SK-N-SH (cell line): ENCODE data around the gene CLDND1. TPM values are rescaled to one million over a fixed set of nuclear protein-coding genes. Genes with fewer than 3 reads are reported as not detected.
"Not testable (repeated sequence)": the region's sequence is repeated elsewhere in the genome, so short reads cannot be mapped to it uniquely, and the experiment has no call there.

Experiments
- CTCF ChIA-PET: fragments of 300-600, 350-600 bp; formaldehyde crosslinking; extraction: SDS; loops from one replicate; lab custom pipeline; 2021; lab: Yijun Ruan, JAX
- POLR2A ChIA-PET: fragments of 350-600 bp; sonication (Branson Sonifier 250); formaldehyde crosslinking; extraction: SDS; loops from one replicate; lab custom pipeline; 2020; ENCODE audit warnings: antibody characterized with exemption, inconsistent platforms; lab: Yijun Ruan, JAX
- DNase-seq: peaks from one replicate; pipeline ENCODE4 v3.0.0; 2012
- H2AFZ ChIP-seq: fragments of 200-600 bp; sonication (generic); 2 replicates; pipeline ENCODE4 v1.8.1; 2016; ENCODE audit warnings: antibody characterized with exemption, mild to moderate bottlenecking, low read depth
- H3F3A ChIP-seq: fragments of 200-600 bp; sonication (generic); replicated peaks from 2 replicates; pipeline ENCODE3; 2016; ENCODE audit warnings: antibody characterized with exemption, mild to moderate bottlenecking; ENCODE audit not compliant: insufficient read depth
- H3K27ac ChIP-seq, 2 experiments: fragments of 200-500 bp in 1 of 2; fragments of 200-600 bp in 1 of 2; sonication (Bioruptor generic) in 1 of 2; sonication (generic), shearing (Covaris generic) in 1 of 2; 2 replicates each; pipeline versions ENCODE4 v1.5.1 to v1.6.1; 2014 to 2016; ENCODE audit warnings: low read depth in 2 of 2, inconsistent platforms in 1 of 2, low read length in 1 of 2, mild to moderate bottlenecking in 1 of 2, mixed read lengths in 1 of 2
- H3K27me3 ChIP-seq: fragments of 200-600 bp; sonication (generic), shearing (Covaris generic); 2 replicates; pipeline ENCODE4 v1.6.1; 2016; ENCODE audit warnings: mixed run types; ENCODE audit not compliant: insufficient read depth
- H3K36me3 ChIP-seq, 2 experiments: fragments of 200-500 bp in 1 of 2; fragments of 200-600 bp in 1 of 2; sonication (Bioruptor generic) in 1 of 2; sonication (generic) in 1 of 2; replicated peaks in 1 of 2; 2 replicates each; pipeline versions ENCODE3 to v1.5.1; 2014 to 2016; ENCODE audit warnings: low read length in 1 of 2, mild to moderate bottlenecking in 1 of 2; ENCODE audit not compliant: insufficient read depth in 2 of 2, control insufficient read depth in 1 of 2
- H3K4me1 ChIP-seq, 2 experiments: fragments of 200-500 bp in 1 of 2; fragments of 200-600 bp in 1 of 2; sonication (Bioruptor generic) in 1 of 2; sonication (generic), shearing (Covaris generic) in 1 of 2; 2 replicates each; pipeline versions ENCODE4 v1.5.1 to v1.6.1; 2014 to 2016; ENCODE audit warnings: low read depth in 1 of 2, low read length in 1 of 2, mixed run types in 1 of 2; ENCODE audit not compliant: insufficient read depth in 2 of 2, control insufficient read depth in 1 of 2
- H3K4me2 ChIP-seq: fragments of 200-600 bp; sonication (generic), shearing (Covaris generic); 2 replicates; pipeline ENCODE4 v1.6.1; 2017; ENCODE audit warnings: mixed run types
- H3K4me3 ChIP-seq, 2 experiments: fragments of 200-500 bp in 1 of 2; fragments of 200-600 bp in 1 of 2; sonication (Bioruptor generic) in 1 of 2; sonication (generic), shearing (Covaris generic) in 1 of 2; 2 replicates each; pipeline versions ENCODE4 v1.5.1 to v1.8.1; 2014 to 2016; ENCODE audit warnings: low read depth in 2 of 2, inconsistent platforms in 1 of 2, low read length in 1 of 2, mild to moderate bottlenecking in 1 of 2, mixed read lengths in 1 of 2, moderate library complexity in 1 of 2
- H3K79me2 ChIP-seq: fragments of 200-600 bp; sonication (generic); 2 replicates; pipeline ENCODE4 v1.8.1; 2017; ENCODE audit warnings: mild to moderate bottlenecking; ENCODE audit not compliant: insufficient read depth
- H3K9ac ChIP-seq: fragments of 200-600 bp; sonication (generic); 2 replicates; pipeline ENCODE4 v1.6.1; 2017; ENCODE audit warnings: mixed run types
- H3K9me2 ChIP-seq: fragments of 200-600 bp; sonication (generic); 2 replicates; pipeline ENCODE4 v1.6.1; 2017; ENCODE audit warnings: mixed run types
- H3K9me3 ChIP-seq: fragments of 200-600 bp; sonication (generic); 2 replicates; pipeline ENCODE4 v1.6.1; 2017; ENCODE audit warnings: mixed run types, mild to moderate bottlenecking, moderate library complexity
- H4K20me1 ChIP-seq: fragments of 200-600 bp; sonication (generic); 2 replicates; pipeline ENCODE4 v1.6.1; 2017; ENCODE audit warnings: mild to moderate bottlenecking, mixed run types; ENCODE audit not compliant: insufficient read depth
- ELF1 ChIP-seq: IDR thresholded peaks from 2 replicates; pipeline ENCODE4 v1.4.0; 2012
- EP300 ChIP-seq, 2 experiments: IDR thresholded peaks; 2 replicates each; pipeline versions ENCODE4 v1.4.0 to v1.6.1; 2012; ENCODE audit warnings: borderline replicate concordance in 1 of 2, low read depth in 1 of 2, low read length in 1 of 2
- EZH2phosphoT487 ChIP-seq: fragments of 200-600 bp; sonication (generic); IDR thresholded peaks from 2 replicates; pipeline ENCODE4 v1.6.1; 2017; ENCODE audit warnings: low read depth, mixed run types, mild to moderate bottlenecking, antibody characterized with exemption, moderate library complexity, borderline replicate concordance
- GABPA ChIP-seq: IDR thresholded peaks from 2 replicates; pipeline ENCODE4 v1.4.0; 2012; ENCODE audit warnings: low read depth, mild to moderate bottlenecking
- IRF3 ChIP-seq: fragments of 150-350 bp; IDR thresholded peaks from 2 replicates; pipeline ENCODE4 v1.6.1; 2016; ENCODE audit warnings: mild to moderate bottlenecking, low read depth, low read length
- MEF2A ChIP-seq: IDR thresholded peaks from 2 replicates; pipeline ENCODE4 v1.4.0; 2012; ENCODE audit warnings: low read depth, borderline replicate concordance
- MXI1 ChIP-seq: IDR thresholded peaks from 2 replicates; pipeline ENCODE4 v1.6.1; 2012; ENCODE audit warnings: mild to moderate bottlenecking, low read depth, low read length, improper control_type of control experiment
- NFIC ChIP-seq: IDR thresholded peaks from 2 replicates; pipeline ENCODE4 v1.4.0; 2012; ENCODE audit warnings: borderline replicate concordance
- RFX5 ChIP-seq: IDR thresholded peaks from 2 replicates; pipeline ENCODE4 v1.6.1; 2012; ENCODE audit warnings: mild to moderate bottlenecking, improper control_type of control experiment, low read length
- SIN3A ChIP-seq: IDR thresholded peaks from 2 replicates; pipeline ENCODE4 v1.6.1; 2012; ENCODE audit warnings: low read depth, mild to moderate bottlenecking, low read length, moderate library complexity, borderline replicate concordance
- SMC3 ChIP-seq: IDR thresholded peaks from 2 replicates; pipeline ENCODE4 v1.6.1; 2012; ENCODE audit warnings: low read depth, low read length, improper control_type of control experiment
- TAF1 ChIP-seq: IDR thresholded peaks from 2 replicates; pipeline ENCODE4 v1.6.1; 2012; ENCODE audit warnings: low read depth, mild to moderate bottlenecking, low read length, moderate library complexity, borderline replicate concordance
- TEAD4 ChIP-seq: IDR thresholded peaks from 2 replicates; pipeline ENCODE4 v1.4.0; 2012; ENCODE audit warnings: mild to moderate bottlenecking, borderline replicate concordance; ENCODE audit not compliant: insufficient read depth
- YY1 ChIP-seq: IDR thresholded peaks from 2 replicates; pipeline ENCODE4 v1.4.0; 2012; ENCODE audit warnings: low read depth, mild to moderate bottlenecking
- WGBS: methylation state at CpG from one replicate; pipeline ENCODE4 v1.1.6; 2017; ENCODE audit warnings: low lambda C conversion rate; 5-methylcytosine and 5-hydroxymethylcytosine counted together
- polyA plus RNA-seq, 3 experiments: library from polyadenylated mRNA; depleted of rRNA; stranded (reverse); fragments of >200 nt; gene quantifications; 2 replicates each; pipeline ENCODE4 v1.2.3, GENCODE V29; 2012
- TF ChIP-seq, protein P1 (sequence below): IDR thresholded peaks from 2 replicates; pipeline ENCODE4 v1.4.0; 2012; ENCODE audit warnings: low read depth, borderline replicate concordance

Gene CLDND1
- polyA plus RNA-seq, 1 of the 3 experiments (the other 2 are of a cell fraction) = 110 TPM

DNA sequence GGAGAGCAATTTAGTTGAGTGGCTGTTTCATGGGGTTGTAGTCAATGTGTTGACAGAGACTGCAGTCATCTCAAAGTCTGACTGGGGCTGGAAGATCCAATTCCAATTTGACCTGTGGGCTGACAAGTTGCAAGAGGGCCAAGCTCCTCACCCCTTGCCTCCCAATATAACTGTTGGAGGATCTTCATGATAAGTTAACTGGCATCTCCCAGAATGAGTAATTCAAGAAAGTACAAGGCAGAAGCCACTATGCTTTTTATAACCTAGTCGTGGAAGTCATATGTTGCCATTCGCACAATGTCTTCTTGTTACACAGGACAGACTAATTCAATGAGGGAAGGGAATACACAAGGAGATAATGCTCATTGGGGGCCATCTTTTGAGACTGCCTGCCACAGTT is 38.2 kb upstream of the CLDND1 start:
- no peak for DNase-seq
- H2AFZ ChIP-seq = no peak overlapping the region
- no peaks in the 10 kb centered on the region for H3K9me2 ChIP-seq
- no peaks in the 10 kb centered on the region for H3K79me2 ChIP-seq
- WGBS = 86% methylated on average over 2 of the region's 2 CpGs
- H3K27me3 ChIP-seq = peaks cover 5% of the 10 kb centered on the region; the same call in 1 of the 2 replicates
- H3K4me1 ChIP-seq = no peaks in the 10 kb centered on the region
- H3K36me3 ChIP-seq = no peaks in the 10 kb centered on the region
- H3K27ac ChIP-seq = no peak overlapping the region
- no peak overlapping the region for H3K4me3 ChIP-seq
- H4K20me1 ChIP-seq = no peaks in the 10 kb centered on the region
- H3F3A ChIP-seq = no peaks in the 10 kb centered on the region
- ChIA-PET CTCF (interaction anchor here (0.6 to 1.2 kb wide), 2 partner anchors 11 to 1876 kb away, joined by 3 to 4 read pairs; no protein-coding TSS in a partner anchor), POLR2A (no interaction called here)
- TF ChIP-seq SIN3A (no peak), MEF2A (no peak), TAF1 (no peak), GABPA (no peak), EZH2phosphoT487 (no peak), TEAD4 (no peak), NFIC (no peak), YY1 (no peak), ELF1 (no peak), MXI1 (no peak), IRF3 (no peak), RFX5 (no peak), SMC3 (no peak), EP300 (IDR thresholded peaks at IDR 0.05; ENCODE audit: borderline replicate concordance in 1 of 2, low read depth in 1 of 2, low read length in 1 of 2) (no peak)
- TF ChIP-seq, protein P1, sequence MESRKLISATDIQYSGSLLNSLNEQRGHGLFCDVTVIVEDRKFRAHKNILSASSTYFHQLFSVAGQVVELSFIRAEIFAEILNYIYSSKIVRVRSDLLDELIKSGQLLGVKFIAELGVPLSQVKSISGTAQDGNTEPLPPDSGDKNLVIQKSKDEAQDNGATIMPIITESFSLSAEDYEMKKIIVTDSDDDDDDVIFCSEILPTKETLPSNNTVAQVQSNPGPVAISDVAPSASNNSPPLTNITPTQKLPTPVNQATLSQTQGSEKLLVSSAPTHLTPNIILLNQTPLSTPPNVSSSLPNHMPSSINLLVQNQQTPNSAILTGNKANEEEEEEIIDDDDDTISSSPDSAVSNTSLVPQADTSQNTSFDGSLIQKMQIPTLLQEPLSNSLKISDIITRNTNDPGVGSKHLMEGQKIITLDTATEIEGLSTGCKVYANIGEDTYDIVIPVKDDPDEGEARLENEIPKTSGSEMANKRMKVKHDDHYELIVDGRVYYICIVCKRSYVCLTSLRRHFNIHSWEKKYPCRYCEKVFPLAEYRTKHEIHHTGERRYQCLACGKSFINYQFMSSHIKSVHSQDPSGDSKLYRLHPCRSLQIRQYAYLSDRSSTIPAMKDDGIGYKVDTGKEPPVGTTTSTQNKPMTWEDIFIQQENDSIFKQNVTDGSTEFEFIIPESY = no peak
- no peak overlapping the region for H3K4me2 ChIP-seq
- H3K9ac ChIP-seq = no peak overlapping the region
- no peaks in the 10 kb centered on the region for H3K9me3 ChIP-seq

DNA sequence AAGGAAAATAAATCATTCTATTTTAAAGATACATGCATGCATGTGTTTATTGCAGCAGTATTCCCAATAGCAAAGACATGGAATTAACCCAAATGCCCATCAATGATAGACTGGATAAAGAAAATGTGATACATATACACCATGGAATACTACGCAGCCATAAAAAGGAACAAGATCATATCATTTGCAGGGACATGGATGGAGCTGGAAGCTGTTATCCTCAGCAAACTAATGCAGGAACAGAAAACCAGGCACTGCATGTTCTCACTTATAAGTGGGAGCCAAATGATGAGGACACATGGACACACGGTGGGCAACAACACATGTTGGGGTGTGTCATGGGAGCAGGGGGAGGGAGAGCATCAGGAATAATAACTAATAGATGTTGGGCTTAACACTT is 37.1 kb upstream of the CLDND1 start:
- H3K4me1 ChIP-seq, H4K20me1 ChIP-seq, H3K4me2 ChIP-seq, H3K79me2 ChIP-seq, H2AFZ ChIP-seq, H3K27ac ChIP-seq, H3K9me2 ChIP-seq, DNase-seq, H3K36me3 ChIP-seq, H3K27me3 ChIP-seq, H3F3A ChIP-seq, POLR2A ChIA-PET, H3K4me3 ChIP-seq, H3K9ac ChIP-seq, H3K9me3 ChIP-seq: not testable (repeated sequence)
- 47% methylated on average over 2 of the region's 2 CpGs for WGBS
- CTCF ChIA-PET = interaction anchor here (1.2 to 1.4 kb wide), 2 partner anchors 12 to 42 kb away, joined by 3 read pairs; no protein-coding TSS in a partner anchor
